Natural killer cell (primary cell): ENCODE measurements around the gene ZNF768. TPM values are rescaled to one million over a fixed set of nuclear protein-coding genes. Genes with fewer than 3 reads are reported as not detected.

Source experiments
- ATAC-seq, 3 donors: fragments of 150-1000 bp in 2 of 3; fragments of 200-7000 bp in 1 of 3; cut with Tn5 transposase; 1 replicate in 1 of 3; 2 replicates in 2 of 3; pipeline ENCODE4 v1.10.0; 2021; ENCODE audit warnings: mild to moderate bottlenecking in 2 of 3, moderate library complexity in 2 of 3
- DNase-seq, 2 donors: peaks; one replicate each; pipeline versions ENCODE4 v3.0.0 to v3.0.0-alpha.2; 2013 to 2021; ENCODE audit warnings: mixed read lengths in 1 of 2
- H3K27ac ChIP-seq: one replicate; pipeline ENCODE4 v1.5.1; 2013; ENCODE audit warnings: mild to moderate bottlenecking, low read length
- H3K27me3 ChIP-seq: one replicate; pipeline ENCODE4 v1.6.1; 2013; ENCODE audit warnings: low read length; ENCODE audit not compliant: control insufficient read depth, insufficient read depth
- H3K36me3 ChIP-seq: one replicate; pipeline ENCODE4 v1.6.1; 2013; ENCODE audit warnings: low read length; ENCODE audit not compliant: control insufficient read depth, insufficient read depth
- H3K4me1 ChIP-seq: one replicate; pipeline ENCODE4 v1.6.1; 2013; ENCODE audit warnings: low read length; ENCODE audit not compliant: control insufficient read depth, insufficient read depth
- H3K4me3 ChIP-seq: one replicate; pipeline ENCODE4 v1.5.1; 2013; ENCODE audit warnings: low read length
- H3K9me3 ChIP-seq: one replicate; pipeline ENCODE4 v1.6.1; 2013; ENCODE audit warnings: low read length; ENCODE audit not compliant: control insufficient read depth, insufficient read depth
- H3K27ac Mint-ChIP-seq, 2 donors: one replicate each; pipeline ENCODE4 v1.8.0; 2022; ENCODE audit warnings: mild to moderate bottlenecking in 2 of 2, mixed read lengths in 2 of 2, moderate library complexity in 1 of 2
- H3K27me3 Mint-ChIP-seq, 2 donors: one replicate each; pipeline ENCODE4 v1.8.0; 2022; ENCODE audit warnings: low read depth in 2 of 2, mixed read lengths in 2 of 2
- H3K36me3 Mint-ChIP-seq: one replicate; pipeline ENCODE4 v1.8.0; 2022; ENCODE audit warnings: mixed read lengths
- H3K4me1 Mint-ChIP-seq, 2 donors: one replicate each; pipeline ENCODE4 v1.8.0; 2022; ENCODE audit warnings: mixed read lengths in 2 of 2
- H3K4me3 Mint-ChIP-seq: one replicate; pipeline ENCODE4 v1.8.0; 2022; ENCODE audit warnings: mild to moderate bottlenecking, moderate library complexity, mixed read lengths
- H3K9me3 Mint-ChIP-seq, 2 donors: one replicate each; pipeline ENCODE4 v1.8.0; 2022; ENCODE audit warnings: mixed read lengths in 2 of 2
- WGBS: methylation state at CpG from one replicate; pipeline ENCODE4 v1.1.7; 2013; ENCODE audit warnings: missing lambda C conversion rate; ENCODE audit not compliant: insufficient coverage; 5-methylcytosine and 5-hydroxymethylcytosine counted together
- intact Hi-C: fragments of 100-400 bp; cut with micrococcal nuclease; formaldehyde crosslinking; loops from one replicate; pipeline ENCODE4 v1.14.2; 2022
- total RNA-seq, 4 donors: library from RNA; stranded (reverse); fragments of 120-200 nt in 1 of 4; gene quantifications; one replicate each; pipeline versions ENCODE4 v1.2.3 to v1.2.4, GENCODE V29; 2013 to 2022
- TF ChIP-seq, protein P1 (sequence below): fragments of 200-600 bp; IDR thresholded peaks from one replicate; pipeline ENCODE4 v1.8.0; 2022; ENCODE audit warnings: antibody characterized with exemption

The ZNF768 gene
- total RNA-seq, 3 donors from 2014 or later (not counting 1 experiment from before 2014, with no cell fraction given): 3.3 to 7.2 (median 5.6) TPM

DNA sequence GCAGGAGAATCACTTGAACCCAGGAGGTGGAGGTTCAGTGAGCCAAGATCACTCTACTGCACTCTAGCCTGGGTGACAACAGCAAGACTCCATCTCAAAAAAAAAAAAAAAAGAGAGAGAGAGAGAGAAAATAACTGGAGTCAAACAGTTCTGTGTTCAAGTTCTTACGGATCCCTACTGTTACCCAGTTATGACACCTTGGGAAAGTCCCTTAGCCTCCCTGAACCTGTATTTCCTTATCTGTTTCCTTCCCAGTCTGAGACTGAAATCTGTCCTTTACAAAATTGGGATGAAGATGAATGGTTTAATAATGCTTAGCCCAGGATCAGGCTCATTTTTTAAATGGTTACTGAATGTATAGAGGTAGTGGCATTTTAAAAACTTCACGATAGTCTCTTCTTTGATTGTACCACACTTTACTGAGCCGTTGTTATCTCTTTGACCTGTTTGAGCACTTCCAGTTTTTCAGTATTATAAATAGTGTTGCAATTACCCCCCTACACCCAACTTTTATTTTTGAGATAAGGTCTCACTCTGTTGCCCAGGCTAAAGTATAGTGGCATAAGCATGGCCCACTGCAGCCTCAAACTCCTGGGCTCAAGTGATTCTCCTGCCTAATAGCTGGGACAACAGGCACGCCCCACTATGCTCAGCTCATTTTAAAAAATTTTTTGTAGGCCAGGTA lies 17.1 kb downstream of the ZNF768 start:
- Mint-ChIP-seq H3K9me3 (no peaks in the 10 kb centered on the region), H3K4me3 (no peak overlapping the region), H3K36me3 (peaks cover 7% of the 10 kb centered on the region), H3K27me3 (no peaks in the 10 kb centered on the region), H3K4me1 (peaks cover 6 to 18% of the 10 kb centered on the region in 2 donors), H3K27ac (peak overlapping the region; percentile 33 to 65)
- TF ChIP-seq, protein P1, sequence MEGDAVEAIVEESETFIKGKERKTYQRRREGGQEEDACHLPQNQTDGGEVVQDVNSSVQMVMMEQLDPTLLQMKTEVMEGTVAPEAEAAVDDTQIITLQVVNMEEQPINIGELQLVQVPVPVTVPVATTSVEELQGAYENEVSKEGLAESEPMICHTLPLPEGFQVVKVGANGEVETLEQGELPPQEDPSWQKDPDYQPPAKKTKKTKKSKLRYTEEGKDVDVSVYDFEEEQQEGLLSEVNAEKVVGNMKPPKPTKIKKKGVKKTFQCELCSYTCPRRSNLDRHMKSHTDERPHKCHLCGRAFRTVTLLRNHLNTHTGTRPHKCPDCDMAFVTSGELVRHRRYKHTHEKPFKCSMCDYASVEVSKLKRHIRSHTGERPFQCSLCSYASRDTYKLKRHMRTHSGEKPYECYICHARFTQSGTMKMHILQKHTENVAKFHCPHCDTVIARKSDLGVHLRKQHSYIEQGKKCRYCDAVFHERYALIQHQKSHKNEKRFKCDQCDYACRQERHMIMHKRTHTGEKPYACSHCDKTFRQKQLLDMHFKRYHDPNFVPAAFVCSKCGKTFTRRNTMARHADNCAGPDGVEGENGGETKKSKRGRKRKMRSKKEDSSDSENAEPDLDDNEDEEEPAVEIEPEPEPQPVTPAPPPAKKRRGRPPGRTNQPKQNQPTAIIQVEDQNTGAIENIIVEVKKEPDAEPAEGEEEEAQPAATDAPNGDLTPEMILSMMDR: no peak
- Histone ChIP-seq H3K27ac (no peak overlapping the region), H3K4me1 (no peaks in the 10 kb centered on the region), H3K27me3 (no peaks in the 10 kb centered on the region), H3K36me3 (peaks cover 87% of the 10 kb centered on the region), H3K4me3 (no peak overlapping the region), H3K9me3 (no peaks in the 10 kb centered on the region)
- DNase-seq: no peak
- ATAC-seq: no peak
- intact Hi-C loops: no loop called here
- WGBS: 92% methylated on average over 2 of the region's 4 CpGs

DNA sequence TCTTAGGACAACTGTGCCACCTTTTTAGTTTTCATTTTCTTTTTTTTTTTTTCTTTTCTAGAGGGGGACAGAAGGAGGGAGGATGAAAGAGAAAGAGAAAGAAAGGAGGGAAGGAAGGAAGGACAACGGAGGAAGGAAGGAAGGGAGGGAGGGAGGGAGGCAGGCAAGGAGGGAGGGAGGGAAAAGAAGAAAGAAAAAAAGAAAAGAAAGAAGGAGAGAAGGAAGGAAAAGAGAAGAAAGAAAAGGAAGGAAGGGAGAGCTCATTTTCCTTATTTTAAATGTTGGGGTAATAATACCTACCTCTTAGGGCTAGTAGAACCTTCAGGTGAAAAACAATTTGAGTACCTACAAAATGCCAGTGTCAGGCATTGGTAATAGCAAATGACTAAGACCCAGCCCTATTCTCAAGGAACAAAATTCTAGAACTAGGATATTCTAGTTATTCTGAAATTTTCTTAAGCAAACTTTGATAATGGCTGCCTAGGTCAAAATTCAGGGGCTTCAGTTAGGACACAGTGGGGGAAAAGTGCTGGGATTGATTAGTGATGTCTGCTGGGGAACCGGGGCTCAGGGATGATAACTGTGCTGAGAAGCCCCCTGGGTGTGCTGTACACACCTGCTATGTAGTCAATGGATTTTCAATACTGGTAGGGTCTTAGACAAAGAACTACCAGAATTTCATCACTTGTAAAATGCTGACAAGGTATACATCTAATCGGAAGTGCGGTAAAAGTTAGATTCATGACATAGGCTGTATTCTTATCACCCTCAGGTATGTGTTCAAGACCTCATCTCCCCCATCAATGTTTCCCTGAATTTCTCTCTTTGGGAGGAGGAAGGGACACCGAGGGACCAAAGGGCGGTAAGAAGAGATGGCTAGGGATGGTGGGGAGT lies 22.7 kb downstream of the ZNF768 start:
- Histone ChIP-seq H3K4me1 (no peaks in the 10 kb centered on the region), H3K27ac (no peak overlapping the region), H3K4me3 (no peak overlapping the region), H3K27me3 (no peaks in the 10 kb centered on the region), H3K9me3 (no peaks in the 10 kb centered on the region), H3K36me3 (peaks cover 75% of the 10 kb centered on the region)
- no peaks in the 10 kb centered on the region for H3K9me3 Mint-ChIP-seq
- intact Hi-C loops: no loop called here
- DNase-seq (no peak), ATAC-seq (no peak)
- peak overlapping the region; percentile 72 to 76 for H3K27ac Mint-ChIP-seq
- H3K36me3 Mint-ChIP-seq: peaks cover 8% of the 10 kb centered on the region
- peaks cover 12 to 15% of the 10 kb centered on the region in 2 donors for H3K4me1 Mint-ChIP-seq
- 96% methylated on average over 6 of the region's 6 CpGs for WGBS
- TF ChIP-seq, protein P1: no peak
- H3K4me3 Mint-ChIP-seq: no peak overlapping the region
- H3K27me3 Mint-ChIP-seq: no peaks in the 10 kb centered on the region

DNA sequence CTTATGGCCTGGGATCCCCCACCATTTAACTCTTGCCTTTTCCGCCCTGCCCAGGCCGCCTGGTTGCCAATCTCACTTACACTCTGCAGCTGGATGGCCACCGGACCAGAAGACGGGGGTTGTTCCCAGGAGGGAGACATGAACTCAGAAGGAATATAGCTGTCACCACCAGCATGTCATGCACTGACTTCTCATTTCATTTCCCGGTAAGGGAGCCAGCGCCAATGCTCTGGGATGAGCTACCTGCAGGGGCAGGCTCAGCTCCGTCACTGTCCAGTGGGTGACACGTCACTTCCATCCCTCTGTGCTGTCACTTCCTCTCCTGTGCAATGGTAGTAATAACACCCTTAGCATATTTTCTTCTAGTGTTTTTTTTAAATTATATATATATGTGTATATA lies 27.1 kb downstream of the ZNF768 start:
- Histone ChIP-seq H3K27ac (no peak overlapping the region), H3K9me3 (no peaks in the 10 kb centered on the region), H3K4me1 (no peaks in the 10 kb centered on the region), H3K4me3 (no peak overlapping the region), H3K36me3 (peaks cover 82% of the 10 kb centered on the region), H3K27me3 (no peaks in the 10 kb centered on the region)
- DNase-seq (no peak), ATAC-seq (no peak)
- WGBS: 95% methylated on average over 7 of the region's 8 CpGs
- Mint-ChIP-seq H3K4me3 (no peak overlapping the region), H3K27me3 (no peaks in the 10 kb centered on the region), H3K9me3 (no peaks in the 10 kb centered on the region), H3K36me3 (peaks cover 11% of the 10 kb centered on the region), H3K27ac (peak overlapping the region; percentile 66 to 78), H3K4me1 (peaks cover 18 to 26% of the 10 kb centered on the region in 2 donors)
- intact Hi-C loops: no loop called here
- TF ChIP-seq, protein P1: no peak
